B cell (primary cell): ENCODE measurements around the gene LUC7L. TPM values are rescaled to one million over a fixed set of nuclear protein-coding genes. Genes with fewer than 3 reads are reported as not detected.

ENCODE experiments used
- ATAC-seq: fragments of 200-7000 bp; cut with Tn5 transposase; one replicate; pipeline ENCODE4 v1.10.0; 2021; ENCODE audit warnings: low read depth, mild to moderate bottlenecking, moderate number of reproducible peaks, moderate library complexity
- CTCF ChIA-PET: fragments of 350-600 bp; sonication (Branson Sonifier 250); formaldehyde crosslinking; loops from one replicate; lab custom pipeline; 2021; ENCODE audit warnings: antibody characterized with exemption, inconsistent platforms; lab: Charles Lee
- POLR2A ChIA-PET: fragments of 350-600 bp; sonication (Branson Sonifier 250); formaldehyde crosslinking; loops from one replicate; lab custom pipeline; 2021; ENCODE audit warnings: antibody characterized with exemption; lab: Charles Lee
- DNase-seq: peaks from one replicate; pipeline ENCODE4 v3.0.0; 2013
- H2AFZ ChIP-seq: 2 replicates; pipeline ENCODE4 v1.6.1; 2012; ENCODE audit warnings: mild to moderate bottlenecking, low read depth, low read length; ENCODE audit not compliant: insufficient read depth, poor library complexity, severe bottlenecking
- H3K27ac ChIP-seq, 2 donors: 1 replicate in 1 of 2; 2 replicates in 1 of 2; pipeline ENCODE4 v1.5.1; 2012 to 2013; ENCODE audit warnings: low read length in 2 of 2, mild to moderate bottlenecking in 2 of 2, moderate library complexity in 1 of 2
- H3K27me3 ChIP-seq, 4 experiments: fragments of 200-600 bp in 1 of 4; sonication (generic) in 1 of 4; replicated peaks in 1 of 4; 1 replicate in 2 of 4; 2 replicates in 2 of 4; pipeline versions ENCODE4 v1.6.1 to v1.7.0; 2013 to 2016; ENCODE audit warnings: low read length in 3 of 4, mild to moderate bottlenecking in 2 of 4, mixed read lengths in 1 of 4, moderate library complexity in 1 of 4; ENCODE audit not compliant: insufficient read depth in 4 of 4, control insufficient read depth in 3 of 4; ENCODE audit errors: control extremely low read depth in 1 of 4
- H3K36me3 ChIP-seq, 2 experiments: replicated peaks in 1 of 2; 1 replicate in 1 of 2; 2 replicates in 1 of 2; pipeline versions ENCODE4 v1.6.1 to v1.7.1; 2013; ENCODE audit warnings: low read length in 1 of 2; ENCODE audit not compliant: insufficient read depth in 2 of 2, control insufficient read depth in 1 of 2; ENCODE audit errors: control extremely low read depth in 1 of 2, extremely low read depth in 1 of 2
- H3K4me1 ChIP-seq, 2 donors: fragments of 200-600 bp in 1 of 2; sonication (generic) in 1 of 2; 1 replicate in 1 of 2; 2 replicates in 1 of 2; pipeline versions ENCODE4 v1.5.1 to v1.6.1; 2013 to 2017; ENCODE audit warnings: low read length in 2 of 2; ENCODE audit not compliant: control insufficient read depth in 2 of 2, insufficient read depth in 2 of 2
- H3K4me2 ChIP-seq: replicated peaks from 2 replicates; pipeline ENCODE3; 2012; ENCODE audit warnings: mild to moderate bottlenecking, low read depth, low read length; ENCODE audit not compliant: poor library complexity, severe bottlenecking
- H3K4me3 ChIP-seq, 5 experiments: fragments of 200-600 bp in 1 of 5; sonication (generic) in 1 of 5; 1 replicate in 3 of 5; 2 replicates in 2 of 5; pipeline versions ENCODE4 v1.5.1 to v1.7.0; 2011 to 2016; ENCODE audit warnings: low read length in 4 of 5, mild to moderate bottlenecking in 4 of 5, low read depth in 2 of 5, control low read depth in 1 of 5, moderate library complexity in 1 of 5; ENCODE audit not compliant: insufficient read depth in 1 of 5; ENCODE audit errors: control extremely low read depth in 1 of 5, extremely low read depth in 1 of 5
- H3K79me2 ChIP-seq: fragments of 200-600 bp; sonication (generic); one replicate; pipeline ENCODE4 v1.6.0; 2016; ENCODE audit warnings: low read length; ENCODE audit not compliant: control insufficient read depth, insufficient read depth
- H3K9ac ChIP-seq: fragments of 200-600 bp; sonication (generic); 2 replicates; pipeline ENCODE4 v1.6.1; 2017; ENCODE audit warnings: mild to moderate bottlenecking, low read length, moderate library complexity
- H3K9me3 ChIP-seq, 3 donors: one replicate each; pipeline versions ENCODE4 v1.6.1 to v1.7.1; 2013; ENCODE audit warnings: low read length in 2 of 3; ENCODE audit not compliant: control insufficient read depth in 2 of 3, insufficient read depth in 1 of 3; ENCODE audit errors: control extremely low read depth in 1 of 3
- H4K20me1 ChIP-seq: 2 replicates; pipeline ENCODE4 v1.6.0; 2012; ENCODE audit warnings: mild to moderate bottlenecking, low read length; ENCODE audit not compliant: insufficient read depth, control insufficient read depth, poor library complexity, severe bottlenecking
- H3K27ac Mint-ChIP-seq: one replicate; pipeline ENCODE4 v1.8.0; 2021; ENCODE audit warnings: mixed read lengths
- H3K27me3 Mint-ChIP-seq: one replicate; pipeline ENCODE4 v1.8.0; 2021; ENCODE audit warnings: mixed read lengths
- H3K4me1 Mint-ChIP-seq: one replicate; pipeline ENCODE4 v1.8.0; 2021; ENCODE audit warnings: mixed read lengths
- H3K4me3 Mint-ChIP-seq: one replicate; pipeline ENCODE4 v1.8.0; 2021; ENCODE audit warnings: mixed read lengths
- H3K9me3 Mint-ChIP-seq: one replicate; pipeline ENCODE4 v1.8.0; 2022; ENCODE audit warnings: mixed read lengths; ENCODE audit not compliant: insufficient read depth
- CTCF ChIP-seq: fragments of 200-600 bp; IDR thresholded peaks from one replicate; pipeline ENCODE4 v1.8.0; 2022; ENCODE audit warnings: antibody characterized with exemption, mild to moderate bottlenecking
- EZH2 ChIP-seq: IDR thresholded peaks from 2 replicates; pipeline ENCODE4 v1.6.1; 2012; ENCODE audit warnings: borderline replicate concordance, low read depth, mild to moderate bottlenecking, moderate library complexity, low read length; ENCODE audit not compliant: insufficient read depth, poor library complexity, severe bottlenecking
- WGBS: methylation state at CpG from one replicate; pipeline ENCODE4 v1.1.5; 2013; ENCODE audit warnings: missing lambda C conversion rate; ENCODE audit not compliant: insufficient coverage; 5-methylcytosine and 5-hydroxymethylcytosine counted together
- intact Hi-C: fragments of 100-400 bp; cut with micrococcal nuclease; formaldehyde crosslinking; loops from one replicate; pipeline ENCODE4 v1.10.0; 2022
- polyA plus RNA-seq: library from polyadenylated mRNA; depleted of rRNA; stranded (reverse); fragments of >200 nt; gene quantifications from 2 replicates; pipeline ENCODE4 v1.2.3, GENCODE V29; 2012
- total RNA-seq, 2 donors: library from RNA; stranded (reverse); fragments of 120-200 nt in 1 of 2; gene quantifications; 1 replicate in 1 of 2; 2 replicates in 1 of 2; pipeline versions ENCODE4 v1.2.3 to v1.2.4, GENCODE V29; 2013 to 2022

LUC7L gene
- total and polyA plus RNA-seq, 2 donors (not counting 1 experiment from before 2014, with no cell fraction given): 148 to 181 TPM

- no peak for TF ChIP-seq CTCF
- no peak for TF ChIP-seq EZH2
- Histone ChIP-seq H3K27ac (no peak within 1 kb of the TSS), H3K79me2 (no peaks in the 10 kb centered on the region), H3K4me2 (peak within 1 kb of the TSS; percentile 78), H3K4me3 (peak within 1 kb of the TSS in 3 of 5 experiments; percentile 26 to 35 (median 32)), H3K36me3 (no peaks in the 10 kb centered on the region), H2AFZ (peak within 1 kb of the TSS; percentile 50), H4K20me1 (no peaks in the 10 kb centered on the region), H3K27me3 (peaks cover 0 to 57% (median 20%) of the 10 kb centered on the region in 4 experiments), H3K9ac (peak within 1 kb of the TSS; percentile 4), H3K9me3 (peaks cover 0 to 13% (median 0%) of the 10 kb centered on the region in 3 donors), H3K4me1 (peaks cover 18 to 23% of the 10 kb centered on the region in 2 donors)
- CTCF ChIA-PET: no interaction called here
- intact Hi-C loops: no loop called here
- peak; percentile 8 for ATAC-seq
- WGBS: 5% methylated on average over 75 of the region's 75 CpGs
- Mint-ChIP-seq H3K9me3 (no peaks in the 10 kb centered on the region), H3K27ac (no peak within 1 kb of the TSS), H3K27me3 (peaks cover 48% of the 10 kb centered on the region), H3K4me1 (peaks cover 15% of the 10 kb centered on the region), H3K4me3 (peak within 1 kb of the TSS; percentile 59)
- peak; percentile 50 for DNase-seq
- POLR2A ChIA-PET: interaction anchor here (0.7 kb wide), 1 partner anchor 28 kb away, joined by 3 read pairs; no protein-coding TSS in a partner anchor
Observed at GRCh38 chr16:165539-166374, 63.5 kb downstream of the LUC7L start, which contains the start of gene HBM. HBM (plus strand) TSS chr16:165978; CDS start chr16:165998, 20 bp downstream.
